Left ventricle myocardium inferior (tissue), 1 donor: ENCODE results near the gene EOGT. TPM values are rescaled to one million over a fixed set of nuclear protein-coding genes. Genes with fewer than 3 reads are reported as not detected.

Experiments used
- DNase-seq: peaks from one replicate; pipeline ENCODE4 v3.0.0-alpha.2; 2020
- H3K27ac ChIP-seq: fragments of 200-600 bp; replicated peaks from 2 replicates; pipeline ENCODE4 v1.8.0; 2021
- H3K27me3 ChIP-seq: fragments of 200-600 bp; 2 replicates; pipeline ENCODE4 v1.8.0; 2021; ENCODE audit warnings: low read depth
- H3K36me3 ChIP-seq: fragments of 200-600 bp; 2 replicates; pipeline ENCODE4 v1.8.0; 2021
- H3K4me1 ChIP-seq: fragments of 200-600 bp; 2 replicates; pipeline ENCODE4 v1.8.0; 2021
- H3K4me3 ChIP-seq: fragments of 200-600 bp; 2 replicates; pipeline ENCODE4 v1.8.0; 2021; ENCODE audit warnings: mild to moderate bottlenecking, moderate library complexity
- H3K9me3 ChIP-seq: fragments of 200-600 bp; replicated peaks from 2 replicates; pipeline ENCODE4 v1.8.0; 2021
- intact Hi-C: fragments of 100-400 bp; cut with micrococcal nuclease; formaldehyde crosslinking; loops from one replicate; pipeline ENCODE4 v1.11.0; 2022
- total RNA-seq: library from RNA; stranded (reverse); fragmentation: NEBNext Ultra II Directional; extraction: Animal tissue kit (Norgen Biotek cat#: 25700); gene quantifications from one replicate; pipeline ENCODE4 v1.2.1, GENCODE V29; 2021
- TF ChIP-seq, protein P1 (sequence below): fragments of 200-600 bp; IDR thresholded peaks from 2 replicates; pipeline ENCODE4 v1.8.0; 2021; ENCODE audit warnings: antibody characterized with exemption, mild to moderate bottlenecking, borderline replicate concordance
- donor health status: DM: no; HTN: yes; CAD: no; lungs with severe emphysema.

Gene EOGT
- total RNA-seq, 1 donor from 2014 or later = 28.2 TPM

DNA sequence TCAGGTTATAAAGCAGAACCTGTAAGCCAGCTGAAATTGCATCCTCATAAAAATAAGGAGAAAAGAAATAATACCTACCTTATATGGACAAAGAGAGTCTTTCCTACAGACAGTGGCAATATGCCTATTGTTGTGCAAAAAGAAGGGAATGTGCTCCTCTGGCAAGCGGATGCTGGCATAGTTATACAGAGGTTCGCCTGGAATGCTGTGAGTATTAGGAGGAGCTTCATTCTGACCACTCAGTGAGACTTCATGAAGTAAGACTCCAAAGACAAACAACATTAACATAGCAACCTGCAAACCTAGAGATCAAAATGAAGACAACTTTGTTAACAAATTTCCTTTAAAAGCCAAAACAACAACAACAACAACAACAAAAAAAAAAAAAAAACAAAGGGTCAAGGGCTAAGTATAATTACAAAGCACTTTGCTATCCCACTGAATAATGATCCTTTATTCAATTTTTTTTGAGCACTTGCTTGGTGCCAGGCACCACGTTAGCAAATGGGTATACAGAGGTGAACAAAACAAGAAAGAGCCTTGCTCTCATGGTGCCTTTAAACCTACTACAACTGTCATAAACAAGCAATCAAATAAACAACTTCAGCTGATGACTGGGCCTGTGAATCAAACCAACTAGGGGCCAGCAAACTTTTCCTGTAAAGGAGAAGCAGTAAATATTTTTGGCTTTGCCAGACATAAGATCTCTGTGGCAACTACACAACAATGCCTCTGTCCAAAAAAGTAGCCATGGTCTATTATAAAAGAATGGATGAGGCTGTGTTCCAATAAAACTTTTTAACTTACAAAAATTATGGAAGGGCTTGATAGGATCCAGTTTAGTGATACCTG, 3.7 kb downstream of the EOGT start:
- DNase-seq = no peak
- peak overlapping the region; percentile 32 for H3K27ac ChIP-seq
- no peaks in the 10 kb centered on the region for H3K27me3 ChIP-seq
- H3K36me3 ChIP-seq = peaks cover 52% of the 10 kb centered on the region
- intact Hi-C loops = no loop called here
- peaks cover 45% of the 10 kb centered on the region for H3K4me1 ChIP-seq
- TF ChIP-seq, protein P1, sequence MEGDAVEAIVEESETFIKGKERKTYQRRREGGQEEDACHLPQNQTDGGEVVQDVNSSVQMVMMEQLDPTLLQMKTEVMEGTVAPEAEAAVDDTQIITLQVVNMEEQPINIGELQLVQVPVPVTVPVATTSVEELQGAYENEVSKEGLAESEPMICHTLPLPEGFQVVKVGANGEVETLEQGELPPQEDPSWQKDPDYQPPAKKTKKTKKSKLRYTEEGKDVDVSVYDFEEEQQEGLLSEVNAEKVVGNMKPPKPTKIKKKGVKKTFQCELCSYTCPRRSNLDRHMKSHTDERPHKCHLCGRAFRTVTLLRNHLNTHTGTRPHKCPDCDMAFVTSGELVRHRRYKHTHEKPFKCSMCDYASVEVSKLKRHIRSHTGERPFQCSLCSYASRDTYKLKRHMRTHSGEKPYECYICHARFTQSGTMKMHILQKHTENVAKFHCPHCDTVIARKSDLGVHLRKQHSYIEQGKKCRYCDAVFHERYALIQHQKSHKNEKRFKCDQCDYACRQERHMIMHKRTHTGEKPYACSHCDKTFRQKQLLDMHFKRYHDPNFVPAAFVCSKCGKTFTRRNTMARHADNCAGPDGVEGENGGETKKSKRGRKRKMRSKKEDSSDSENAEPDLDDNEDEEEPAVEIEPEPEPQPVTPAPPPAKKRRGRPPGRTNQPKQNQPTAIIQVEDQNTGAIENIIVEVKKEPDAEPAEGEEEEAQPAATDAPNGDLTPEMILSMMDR = no peak
- H3K9me3 ChIP-seq = no peaks in the 10 kb centered on the region
- H3K4me3 ChIP-seq = no peak overlapping the region

DNA sequence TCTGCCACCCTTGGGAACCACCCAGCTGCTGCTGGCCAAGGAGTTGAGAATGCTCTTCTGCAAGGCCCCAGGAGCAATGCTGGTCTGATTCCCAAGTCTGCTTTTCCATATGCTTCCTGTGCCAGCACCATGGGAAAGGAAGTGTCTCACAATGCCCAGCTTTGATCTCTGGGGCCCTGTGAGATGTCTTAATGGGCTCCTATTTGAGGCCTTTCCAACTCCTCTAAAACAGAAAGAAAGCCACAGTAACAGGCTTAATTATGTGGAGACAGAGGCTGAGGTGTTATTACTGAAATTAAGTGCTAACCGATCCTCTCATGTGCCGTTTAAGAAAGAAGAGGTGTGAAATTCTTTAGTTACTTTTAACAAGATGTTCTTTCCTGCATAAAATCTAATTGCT, 4.5 kb downstream of the EOGT start:
- peaks cover 37% of the 10 kb centered on the region for H3K4me1 ChIP-seq
- TF ChIP-seq, protein P1 = no peak
- intact Hi-C loops = no loop called here
- peak overlapping the region; percentile 32 for H3K27ac ChIP-seq
- peaks cover 60% of the 10 kb centered on the region for H3K36me3 ChIP-seq
- H3K4me3 ChIP-seq = no peak overlapping the region
- DNase-seq = no peak
- H3K27me3 ChIP-seq = no peaks in the 10 kb centered on the region
- H3K9me3 ChIP-seq = no peaks in the 10 kb centered on the region

DNA sequence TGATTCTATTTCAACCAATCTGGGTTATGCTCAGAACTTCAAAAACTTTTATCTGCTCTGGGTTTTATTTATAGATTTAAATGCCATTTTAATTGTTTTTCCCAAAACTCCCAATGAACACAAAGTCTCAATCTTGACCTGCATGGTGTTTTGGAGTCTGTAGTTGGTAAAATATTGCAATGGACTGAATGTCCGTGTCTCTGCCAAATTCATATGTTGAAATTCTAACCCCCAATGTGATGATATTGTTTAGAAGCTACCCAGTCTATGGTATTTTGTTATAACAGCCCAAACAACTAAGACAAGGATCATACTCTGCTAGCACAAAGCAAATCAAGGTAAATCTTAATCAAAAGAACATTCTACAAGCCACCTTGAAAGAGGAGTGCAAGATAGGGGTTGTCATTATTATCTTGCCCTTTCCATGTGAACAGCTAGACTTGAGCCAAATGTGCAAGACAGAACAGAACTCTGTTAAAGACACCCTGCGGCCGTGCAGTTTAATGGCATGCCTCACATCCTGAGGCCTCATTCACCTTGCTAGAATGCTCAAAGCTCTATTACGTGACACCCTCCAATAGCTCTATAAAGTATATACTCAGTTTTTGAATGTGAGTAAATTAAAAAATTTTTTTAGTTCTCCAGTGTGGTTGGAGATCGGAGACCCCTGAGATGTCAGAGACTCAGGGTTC, 7.5 kb downstream of the EOGT start:
- no peak for DNase-seq
- Histone ChIP-seq H3K27me3 (no peaks in the 10 kb centered on the region), H3K4me1 (peaks cover 17% of the 10 kb centered on the region), H3K9me3 (no peaks in the 10 kb centered on the region), H3K36me3 (peaks cover 90% of the 10 kb centered on the region), H3K4me3 (no peak overlapping the region), H3K27ac (peak overlapping the region; percentile 2)
- TF ChIP-seq, protein P1 = no peak
- intact Hi-C loops = no loop called here

DNA sequence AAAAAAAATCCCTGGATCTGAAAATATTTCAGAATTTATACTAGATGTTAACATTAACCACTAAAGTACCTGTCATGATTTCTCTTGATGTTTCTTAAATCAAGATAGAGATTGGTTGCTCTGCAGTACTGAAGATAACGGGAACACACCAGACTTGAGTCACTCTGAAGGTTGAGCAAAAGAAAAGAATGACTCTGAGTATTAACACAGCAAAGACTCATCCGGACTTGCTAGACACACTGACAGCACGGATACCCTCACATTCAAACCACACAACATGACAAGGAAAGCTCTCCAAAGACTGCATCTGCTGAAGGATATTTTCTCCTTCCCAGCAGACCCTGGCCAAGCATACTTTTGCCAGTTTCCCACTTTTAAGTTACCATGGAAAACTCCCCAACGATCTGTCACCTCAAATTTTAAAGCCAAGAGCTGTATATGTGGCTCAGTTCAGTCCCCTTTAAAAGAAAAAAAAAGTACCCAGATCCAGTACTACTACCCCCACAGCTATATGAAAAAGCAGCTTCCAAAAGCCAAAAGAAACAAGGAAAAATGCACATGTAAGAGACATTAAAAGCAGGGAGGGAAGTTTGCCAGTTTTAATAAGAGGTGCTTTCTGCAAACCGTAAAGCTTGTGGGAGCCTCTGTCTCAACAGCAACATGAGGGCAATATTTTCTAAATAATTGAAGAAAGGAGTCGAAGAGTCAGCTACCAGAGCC, 8.3 kb downstream of the EOGT start:
- Histone ChIP-seq H3K9me3 (no peaks in the 10 kb centered on the region), H3K36me3 (peaks cover 91% of the 10 kb centered on the region), H3K4me1 (peaks cover 11% of the 10 kb centered on the region), H3K27me3 (no peaks in the 10 kb centered on the region), H3K4me3 (no peak overlapping the region), H3K27ac (peak overlapping the region; percentile 2)
- DNase-seq = no peak
- TF ChIP-seq, protein P1 = no peak
- intact Hi-C loops = no loop called here

DNA sequence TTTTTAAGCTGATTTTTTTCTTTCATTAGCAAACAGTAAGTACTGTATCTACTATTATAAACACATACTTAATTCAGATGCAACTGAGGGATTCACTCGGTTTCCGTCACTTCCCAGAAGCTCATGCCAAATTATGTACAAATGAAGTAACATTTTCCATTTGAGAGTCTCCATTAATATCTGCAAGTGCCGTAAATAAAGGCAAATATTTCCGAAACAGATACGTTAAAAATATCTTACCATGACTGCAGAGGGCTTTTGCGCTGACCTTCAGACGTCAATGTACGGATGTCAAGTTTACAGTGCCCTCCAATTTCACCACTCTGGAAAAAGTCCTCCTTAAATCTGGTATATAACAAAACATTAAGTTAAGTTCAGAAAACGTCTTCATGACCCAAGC, 9.3 kb downstream of the EOGT start:
- TF ChIP-seq, protein P1 = no peak
- Histone ChIP-seq H3K27ac (no peak overlapping the region), H3K36me3 (peaks cover 100% of the 10 kb centered on the region), H3K4me1 (peaks cover 11% of the 10 kb centered on the region), H3K4me3 (no peak overlapping the region), H3K9me3 (no peaks in the 10 kb centered on the region), H3K27me3 (no peaks in the 10 kb centered on the region)
- intact Hi-C loops = no loop called here
- DNase-seq = no peak
